GM18870 (cell line): Measurements from ENCODE around the gene USP49.

Experiments
- ATAC-seq: cut with Tn5 transposase; IDR thresholded peaks from one replicate; pipeline ENCODE4 v1.9.1; 2021; ENCODE audit warnings: moderate library complexity; ENCODE audit not compliant: unreplicated experiment

USP49 gene

GRCh38 chr6:41931792-41932191 is 36.6 kb upstream of the USP49 start:
- ATAC-seq: no peak

DNA sequence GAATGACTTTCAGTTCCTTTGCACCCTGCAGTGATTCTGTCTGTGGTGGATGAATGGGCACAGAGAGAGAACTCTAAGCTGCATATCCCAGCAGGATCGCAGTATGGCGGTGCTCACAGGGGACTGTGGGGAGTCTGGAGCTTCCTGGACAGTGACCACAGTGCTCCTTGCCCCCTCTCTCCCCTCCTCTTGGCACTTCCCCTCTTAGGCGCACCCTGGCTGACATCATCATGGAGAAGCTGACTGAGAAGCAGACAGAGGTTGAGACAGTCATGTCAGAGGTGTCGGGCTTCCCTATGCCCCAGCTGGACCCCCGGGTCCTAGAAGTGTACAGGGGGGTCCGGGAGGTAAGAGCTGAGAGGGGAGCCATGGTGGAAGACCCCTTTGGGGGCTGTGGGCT is 34.7 kb upstream of the USP49 start:
- ATAC-seq: no peak

- ATAC-seq: no peak
These were observed 32.1 kb upstream of the USP49 start for GRCh38 chr6:41927253-41927652.

GRCh38 chr6:41922154-41922553 is 27.0 kb upstream of the USP49 start:
- no peak for ATAC-seq

DNA sequence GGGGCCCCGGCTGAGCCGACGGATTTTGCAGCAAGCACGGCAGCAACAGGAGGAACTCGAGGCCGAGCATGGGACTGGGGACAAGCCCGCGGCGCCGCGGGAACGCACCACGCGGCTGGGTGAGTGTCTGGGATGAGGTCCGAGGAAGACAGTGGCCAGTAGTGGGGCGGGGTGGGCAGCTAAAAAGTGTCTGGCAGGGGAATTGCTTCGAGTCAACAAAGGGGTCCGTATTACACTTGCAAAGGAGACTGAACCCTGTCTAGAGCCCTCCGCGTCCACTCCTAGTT is 26.5 kb upstream of the USP49 start:
- no peak for ATAC-seq

GRCh38 chr6:41920921-41921711 is 25.9 kb upstream of the USP49 start, which contains the start of the genes BYSL and MED20:
Gene BYSL (plus strand): TSS chr6:41921499. CDS start chr6:41921563, 64 bp downstream.
Gene MED20 (minus strand): TSS chr6:41921139. CDS start chr6:41921018, 121 bp downstream.
- peak; percentile 81 for ATAC-seq

- ATAC-seq: no peak
These were observed 22.4 kb upstream of the USP49 start for GRCh38 chr6:41917528-41917927.

DNA sequence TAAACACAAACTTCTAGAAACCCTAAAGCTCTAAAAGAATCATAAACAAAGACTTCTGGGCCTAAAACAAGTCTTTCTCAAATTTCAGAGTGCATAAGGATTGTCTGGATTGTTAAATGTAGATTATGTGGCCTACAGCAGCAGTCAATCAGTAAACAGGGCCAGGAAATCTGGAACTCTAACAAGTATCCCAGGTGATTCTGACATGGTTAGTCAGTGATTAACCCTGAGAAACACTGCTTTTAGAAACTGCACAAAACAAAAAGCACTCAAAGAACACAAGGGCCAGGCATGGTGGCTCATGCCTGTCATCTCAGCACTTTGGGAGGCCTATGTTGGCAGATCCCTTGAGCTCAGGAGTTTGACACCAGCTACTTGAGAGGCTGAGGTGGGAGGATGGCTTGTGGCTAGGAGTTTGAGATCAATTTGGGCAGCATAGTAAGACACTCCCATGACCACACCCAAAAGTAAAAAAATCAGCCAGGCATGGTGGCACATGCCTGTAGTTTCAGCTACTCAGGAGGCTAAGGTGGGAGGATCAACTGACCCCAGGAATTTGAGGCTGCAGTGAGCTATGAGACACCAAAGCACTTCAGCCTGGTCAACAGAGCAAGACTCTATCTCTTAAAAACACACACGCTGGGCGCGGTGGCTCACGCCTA is 19.8 kb upstream of the USP49 start:
- ATAC-seq: no peak

DNA sequence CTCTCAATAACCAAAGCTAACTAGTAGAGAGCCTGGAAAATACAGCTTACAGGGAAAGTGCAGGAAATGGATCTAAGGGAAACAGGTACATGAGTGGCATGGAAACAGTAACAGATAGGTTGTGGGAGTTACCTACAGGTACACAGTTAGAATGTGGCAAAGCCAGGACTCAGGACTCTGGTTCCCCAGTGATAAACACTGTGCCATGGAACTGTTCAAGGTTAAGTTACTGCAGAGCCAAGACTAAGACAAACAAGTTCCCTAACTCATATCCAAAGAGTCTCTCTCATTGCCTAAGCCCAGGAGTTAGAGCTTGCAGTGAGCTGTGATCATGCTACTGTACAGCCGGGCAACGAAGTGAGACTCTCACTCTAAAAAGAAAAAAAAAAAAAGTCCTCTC is 19.2 kb upstream of the USP49 start:
- no peak for ATAC-seq

DNA sequence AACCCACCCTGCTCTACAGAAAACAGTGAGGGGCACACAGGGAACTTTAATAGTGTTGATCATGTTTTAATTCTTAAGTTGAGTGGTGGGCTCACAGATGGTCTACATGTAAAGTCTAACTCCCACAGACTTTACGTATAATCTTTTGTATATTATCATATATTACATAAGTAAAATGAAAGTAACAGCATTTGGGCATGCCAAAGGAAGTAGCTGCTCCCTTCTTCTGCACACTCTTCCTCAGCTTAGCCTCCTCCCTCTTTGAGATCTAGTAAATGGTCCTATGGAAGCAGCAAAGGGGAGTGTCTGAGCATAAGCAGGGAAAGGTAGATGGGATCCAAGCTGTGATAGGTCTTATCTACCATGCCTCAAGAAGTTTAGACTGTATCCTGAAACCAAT is 14.6 kb upstream of the USP49 start:
- no peak for ATAC-seq

- no peak for ATAC-seq
These were observed 6.8 kb upstream of the USP49 start for GRCh38 chr6:41901882-41902519.

- no peak for ATAC-seq
These were observed 5.7 kb upstream of the USP49 start for GRCh38 chr6:41900861-41901260.

GRCh38 chr6:41896281-41896680 is 1.1 kb upstream of the USP49 start:
- no peak for ATAC-seq

- no peak for ATAC-seq
These were observed 542 bp downstream of the USP49 start for GRCh38 chr6:41894366-41895299.

DNA sequence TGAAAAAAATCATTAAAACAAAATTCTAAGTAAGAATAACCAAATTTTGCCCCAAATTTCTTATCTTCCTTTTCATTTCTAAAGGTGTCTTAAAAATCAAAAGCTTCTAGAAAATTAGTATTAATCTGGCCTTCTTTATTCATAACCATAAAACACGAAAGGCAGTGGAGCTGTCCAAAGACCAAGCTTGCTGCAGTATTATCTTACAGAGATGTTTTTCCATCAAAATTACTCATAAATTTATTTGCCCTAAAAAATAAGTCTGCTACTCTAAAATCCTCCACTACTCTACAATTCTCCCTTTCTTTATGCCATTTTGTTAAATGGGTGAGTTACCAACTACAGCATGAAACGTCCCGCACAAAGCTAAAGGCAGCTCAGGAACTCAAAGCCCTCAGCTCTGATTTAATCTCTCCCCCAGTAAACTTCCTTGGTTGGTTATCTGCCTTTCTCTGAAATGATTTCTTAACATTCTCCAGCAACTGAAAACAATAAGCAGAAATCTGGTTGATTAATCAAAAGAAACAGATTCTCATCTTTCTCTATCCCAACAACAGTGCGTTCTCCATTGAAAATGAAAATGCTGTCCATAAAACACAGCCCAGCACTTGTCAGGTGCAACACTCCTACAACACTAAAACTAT is 2.1 kb downstream of the USP49 start:
- no peak for ATAC-seq

DNA sequence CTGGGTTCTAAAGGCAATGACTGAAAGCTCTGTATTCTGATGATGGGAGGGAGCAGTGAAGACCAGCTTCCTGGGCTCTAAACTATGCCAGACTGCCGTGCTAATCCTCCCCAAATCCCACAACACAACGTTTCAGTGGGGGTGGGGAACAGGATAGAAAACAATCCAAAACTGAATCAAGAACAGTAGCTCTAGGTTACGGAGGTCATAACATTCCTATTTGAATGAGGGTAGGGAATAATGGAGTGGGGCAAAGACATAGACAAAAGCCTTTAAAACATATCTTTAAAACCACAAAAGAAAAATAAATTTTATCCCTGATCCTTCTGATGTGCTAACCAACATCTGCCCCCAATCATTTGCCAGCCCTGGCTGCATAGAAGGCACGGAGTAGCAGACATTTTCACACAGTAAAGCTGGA is 7.8 kb downstream of the USP49 start:
- no peak for ATAC-seq

GRCh38 chr6:41885930-41886329 is 9.2 kb downstream of the USP49 start:
- no peak for ATAC-seq

- no peak for ATAC-seq
These were observed 10.2 kb downstream of the USP49 start for GRCh38 chr6:41884957-41885356.

- ATAC-seq: no peak
These were observed 13.7 kb downstream of the USP49 start for GRCh38 chr6:41881506-41881905.

GRCh38 chr6:41878961-41879405 is 16.2 kb downstream of the USP49 start:
- no peak for ATAC-seq
